B cell (primary cell): ENCODE results near the gene PIF1. TPM values are rescaled to one million over a fixed set of nuclear protein-coding genes. Genes with fewer than 3 reads are reported as not detected.
"Not testable (repeated sequence)": the region's sequence is repeated elsewhere in the genome, so short reads cannot be mapped to it uniquely, and the experiment has no call there.

ENCODE experiments used
- ATAC-seq: fragments of 200-7000 bp; cut with Tn5 transposase; one replicate; pipeline ENCODE4 v1.10.0; 2021; ENCODE audit warnings: low read depth, mild to moderate bottlenecking, moderate number of reproducible peaks, moderate library complexity
- CTCF ChIA-PET: fragments of 350-600 bp; sonication (Branson Sonifier 250); formaldehyde crosslinking; loops from one replicate; lab custom pipeline; 2021; ENCODE audit warnings: antibody characterized with exemption, inconsistent platforms; lab: Charles Lee
- POLR2A ChIA-PET: fragments of 350-600 bp; sonication (Branson Sonifier 250); formaldehyde crosslinking; loops from one replicate; lab custom pipeline; 2021; ENCODE audit warnings: antibody characterized with exemption; lab: Charles Lee
- DNase-seq: peaks from one replicate; pipeline ENCODE4 v3.0.0; 2013
- H2AFZ ChIP-seq: 2 replicates; pipeline ENCODE4 v1.6.1; 2012; ENCODE audit warnings: mild to moderate bottlenecking, low read depth, low read length; ENCODE audit not compliant: insufficient read depth, poor library complexity, severe bottlenecking
- H3K27ac ChIP-seq, 2 donors: 1 replicate in 1 of 2; 2 replicates in 1 of 2; pipeline ENCODE4 v1.5.1; 2012 to 2013; ENCODE audit warnings: low read length in 2 of 2, mild to moderate bottlenecking in 2 of 2, moderate library complexity in 1 of 2
- H3K27me3 ChIP-seq, 4 experiments: fragments of 200-600 bp in 1 of 4; sonication (generic) in 1 of 4; replicated peaks in 1 of 4; 1 replicate in 2 of 4; 2 replicates in 2 of 4; pipeline versions ENCODE4 v1.6.1 to v1.7.0; 2013 to 2016; ENCODE audit warnings: low read length in 3 of 4, mild to moderate bottlenecking in 2 of 4, mixed read lengths in 1 of 4, moderate library complexity in 1 of 4; ENCODE audit not compliant: insufficient read depth in 4 of 4, control insufficient read depth in 3 of 4; ENCODE audit errors: control extremely low read depth in 1 of 4
- H3K36me3 ChIP-seq, 2 experiments: replicated peaks in 1 of 2; 1 replicate in 1 of 2; 2 replicates in 1 of 2; pipeline versions ENCODE4 v1.6.1 to v1.7.1; 2013; ENCODE audit warnings: low read length in 1 of 2; ENCODE audit not compliant: insufficient read depth in 2 of 2, control insufficient read depth in 1 of 2; ENCODE audit errors: control extremely low read depth in 1 of 2, extremely low read depth in 1 of 2
- H3K4me1 ChIP-seq, 2 donors: fragments of 200-600 bp in 1 of 2; sonication (generic) in 1 of 2; 1 replicate in 1 of 2; 2 replicates in 1 of 2; pipeline versions ENCODE4 v1.5.1 to v1.6.1; 2013 to 2017; ENCODE audit warnings: low read length in 2 of 2; ENCODE audit not compliant: control insufficient read depth in 2 of 2, insufficient read depth in 2 of 2
- H3K4me2 ChIP-seq: replicated peaks from 2 replicates; pipeline ENCODE3; 2012; ENCODE audit warnings: mild to moderate bottlenecking, low read depth, low read length; ENCODE audit not compliant: poor library complexity, severe bottlenecking
- H3K4me3 ChIP-seq, 5 experiments: fragments of 200-600 bp in 1 of 5; sonication (generic) in 1 of 5; 1 replicate in 3 of 5; 2 replicates in 2 of 5; pipeline versions ENCODE4 v1.5.1 to v1.7.0; 2011 to 2016; ENCODE audit warnings: low read length in 4 of 5, mild to moderate bottlenecking in 4 of 5, low read depth in 2 of 5, control low read depth in 1 of 5, moderate library complexity in 1 of 5; ENCODE audit not compliant: insufficient read depth in 1 of 5; ENCODE audit errors: control extremely low read depth in 1 of 5, extremely low read depth in 1 of 5
- H3K79me2 ChIP-seq: fragments of 200-600 bp; sonication (generic); one replicate; pipeline ENCODE4 v1.6.0; 2016; ENCODE audit warnings: low read length; ENCODE audit not compliant: control insufficient read depth, insufficient read depth
- H3K9ac ChIP-seq: fragments of 200-600 bp; sonication (generic); 2 replicates; pipeline ENCODE4 v1.6.1; 2017; ENCODE audit warnings: mild to moderate bottlenecking, low read length, moderate library complexity
- H3K9me3 ChIP-seq, 3 donors: one replicate each; pipeline versions ENCODE4 v1.6.1 to v1.7.1; 2013; ENCODE audit warnings: low read length in 2 of 3; ENCODE audit not compliant: control insufficient read depth in 2 of 3, insufficient read depth in 1 of 3; ENCODE audit errors: control extremely low read depth in 1 of 3
- H4K20me1 ChIP-seq: 2 replicates; pipeline ENCODE4 v1.6.0; 2012; ENCODE audit warnings: mild to moderate bottlenecking, low read length; ENCODE audit not compliant: insufficient read depth, control insufficient read depth, poor library complexity, severe bottlenecking
- H3K27ac Mint-ChIP-seq: one replicate; pipeline ENCODE4 v1.8.0; 2021; ENCODE audit warnings: mixed read lengths
- H3K27me3 Mint-ChIP-seq: one replicate; pipeline ENCODE4 v1.8.0; 2021; ENCODE audit warnings: mixed read lengths
- H3K4me1 Mint-ChIP-seq: one replicate; pipeline ENCODE4 v1.8.0; 2021; ENCODE audit warnings: mixed read lengths
- H3K4me3 Mint-ChIP-seq: one replicate; pipeline ENCODE4 v1.8.0; 2021; ENCODE audit warnings: mixed read lengths
- H3K9me3 Mint-ChIP-seq: one replicate; pipeline ENCODE4 v1.8.0; 2022; ENCODE audit warnings: mixed read lengths; ENCODE audit not compliant: insufficient read depth
- EZH2 ChIP-seq: IDR thresholded peaks from 2 replicates; pipeline ENCODE4 v1.6.1; 2012; ENCODE audit warnings: borderline replicate concordance, low read depth, mild to moderate bottlenecking, moderate library complexity, low read length; ENCODE audit not compliant: insufficient read depth, poor library complexity, severe bottlenecking
- WGBS: methylation state at CpG from one replicate; pipeline ENCODE4 v1.1.5; 2013; ENCODE audit warnings: missing lambda C conversion rate; ENCODE audit not compliant: insufficient coverage; 5-methylcytosine and 5-hydroxymethylcytosine counted together
- intact Hi-C: fragments of 100-400 bp; cut with micrococcal nuclease; formaldehyde crosslinking; loops from one replicate; pipeline ENCODE4 v1.10.0; 2022
- polyA plus RNA-seq: library from polyadenylated mRNA; depleted of rRNA; stranded (reverse); fragments of >200 nt; gene quantifications from 2 replicates; pipeline ENCODE4 v1.2.3, GENCODE V29; 2012
- total RNA-seq, 2 donors: library from RNA; stranded (reverse); fragments of 120-200 nt in 1 of 2; gene quantifications; 1 replicate in 1 of 2; 2 replicates in 1 of 2; pipeline versions ENCODE4 v1.2.3 to v1.2.4, GENCODE V29; 2013 to 2022
- TF ChIP-seq, protein P1 (sequence below): fragments of 200-600 bp; IDR thresholded peaks from one replicate; pipeline ENCODE4 v1.8.0; 2022; ENCODE audit warnings: antibody characterized with exemption, mild to moderate bottlenecking

Gene PIF1
- total and polyA plus RNA-seq, 2 donors (not counting 1 experiment from before 2014, with no cell fraction given): 2.0 to 6.2 TPM

DNA sequence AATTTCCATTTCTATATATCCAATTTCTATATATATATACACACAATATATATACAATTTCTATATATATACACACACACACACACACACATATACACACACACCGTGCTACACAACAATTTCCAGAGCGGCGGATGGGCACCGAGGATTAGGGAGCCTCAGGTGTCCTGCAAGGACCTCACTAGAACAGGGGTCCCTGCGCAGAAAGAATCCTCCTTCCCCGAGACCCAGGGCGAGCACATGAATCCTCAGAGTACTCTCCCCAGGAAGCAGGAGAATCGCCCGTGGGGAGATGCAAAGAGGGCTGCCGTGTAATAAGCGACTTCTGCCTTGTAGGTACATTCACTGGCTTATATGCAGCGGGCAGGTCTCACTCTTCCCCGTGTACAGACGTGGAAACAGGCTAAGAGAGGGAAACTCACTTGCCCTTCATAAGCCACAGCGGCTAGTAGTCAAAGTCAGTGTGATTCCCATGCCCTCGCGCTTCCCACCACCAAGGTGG, 467 bp downstream of the PIF1 start:
- Histone ChIP-seq H3K4me1 (peaks cover 22 to 33% of the 10 kb centered on the region in 2 donors), H4K20me1 (no peaks in the 10 kb centered on the region), H3K27ac (no peak overlapping the region), H3K4me3 (peak overlapping the region; percentile 42 to 69 (median 56)), H2AFZ (peak overlapping the region; percentile 76), H3K36me3 (no peaks in the 10 kb centered on the region), H3K4me2 (peak overlapping the region; percentile 82), H3K9me3 (no peaks in the 10 kb centered on the region), H3K9ac (peak overlapping the region; percentile 63), H3K27me3 (peaks cover 0 to 14% (median 2%) of the 10 kb centered on the region in 4 experiments), H3K79me2 (peaks cover 5% of the 10 kb centered on the region)
- POLR2A ChIA-PET: interaction anchor here (0.7 to 1.0 kb wide), 3 partner anchors 16 to 732 kb away, joined by 3 to 13 read pairs (median 4); partner anchors contain the start of gene CIAO2A
- H3K9me3 Mint-ChIP-seq: no peaks in the 10 kb centered on the region
- TF ChIP-seq, protein P1, sequence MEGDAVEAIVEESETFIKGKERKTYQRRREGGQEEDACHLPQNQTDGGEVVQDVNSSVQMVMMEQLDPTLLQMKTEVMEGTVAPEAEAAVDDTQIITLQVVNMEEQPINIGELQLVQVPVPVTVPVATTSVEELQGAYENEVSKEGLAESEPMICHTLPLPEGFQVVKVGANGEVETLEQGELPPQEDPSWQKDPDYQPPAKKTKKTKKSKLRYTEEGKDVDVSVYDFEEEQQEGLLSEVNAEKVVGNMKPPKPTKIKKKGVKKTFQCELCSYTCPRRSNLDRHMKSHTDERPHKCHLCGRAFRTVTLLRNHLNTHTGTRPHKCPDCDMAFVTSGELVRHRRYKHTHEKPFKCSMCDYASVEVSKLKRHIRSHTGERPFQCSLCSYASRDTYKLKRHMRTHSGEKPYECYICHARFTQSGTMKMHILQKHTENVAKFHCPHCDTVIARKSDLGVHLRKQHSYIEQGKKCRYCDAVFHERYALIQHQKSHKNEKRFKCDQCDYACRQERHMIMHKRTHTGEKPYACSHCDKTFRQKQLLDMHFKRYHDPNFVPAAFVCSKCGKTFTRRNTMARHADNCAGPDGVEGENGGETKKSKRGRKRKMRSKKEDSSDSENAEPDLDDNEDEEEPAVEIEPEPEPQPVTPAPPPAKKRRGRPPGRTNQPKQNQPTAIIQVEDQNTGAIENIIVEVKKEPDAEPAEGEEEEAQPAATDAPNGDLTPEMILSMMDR: no peak
- TF ChIP-seq EZH2: no peak
- 0% methylated on average over 10 of the region's 17 CpGs for WGBS
- CTCF ChIA-PET: interaction anchor here (0.7 to 2.3 kb wide), 5 partner anchors 10 to 731 kb away, joined by 3 to 17 read pairs (median 7); partner anchors contain the start of genes CIAO2A and PLEKHO2
- peak overlapping the region; percentile 91 for H3K4me3 Mint-ChIP-seq
- no peak for DNase-seq
- no peak for ATAC-seq
- peak overlapping the region; percentile 89 for H3K27ac Mint-ChIP-seq
- no peaks in the 10 kb centered on the region for H3K27me3 Mint-ChIP-seq
- H3K4me1 Mint-ChIP-seq: peaks cover 31% of the 10 kb centered on the region
- intact Hi-C loops: loop anchor here (1.0 to 5.0 kb wide), 4 partner anchors 10 to 167 kb away; partner anchors contain the start of gene PLEKHO2

DNA sequence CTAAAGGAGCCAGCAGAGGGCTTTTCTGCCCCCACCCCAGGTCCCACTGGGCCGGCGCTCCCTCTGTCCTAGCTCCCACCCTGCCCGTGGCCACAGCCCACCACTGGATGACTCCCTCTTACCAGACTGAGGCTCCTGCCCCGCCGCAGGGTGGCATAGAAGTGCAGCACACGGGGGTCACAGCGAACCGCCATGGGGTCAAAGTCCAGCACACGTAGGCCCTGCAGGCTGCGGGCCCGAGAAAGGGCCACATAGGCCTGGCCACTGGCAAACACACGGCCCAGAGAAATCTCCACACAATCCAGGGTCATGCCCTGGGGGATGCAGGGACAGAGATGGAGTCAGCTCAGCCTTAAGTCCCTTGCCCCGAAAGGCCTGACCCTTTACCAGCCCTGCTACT, 9.0 kb downstream of the PIF1 start:
- no peaks in the 10 kb centered on the region for H3K9me3 ChIP-seq
- no peak overlapping the region for H3K4me3 ChIP-seq
- H3K4me1 ChIP-seq: peaks cover 0 to 5% of the 10 kb centered on the region in 2 donors
- ChIA-PET CTCF (interaction anchor here (1.2 to 11.3 kb wide), 3 partner anchors 10 to 130 kb away, joined by 4 to 236 read pairs (median 8); no protein-coding TSS in a partner anchor), POLR2A (no interaction called here)
- DNase-seq (no peak), ATAC-seq (no peak)
- H3K4me2 ChIP-seq: no peak overlapping the region
- no peaks in the 10 kb centered on the region for H3K27me3 Mint-ChIP-seq
- no peaks in the 10 kb centered on the region for H3K79me2 ChIP-seq
- H3K4me1 Mint-ChIP-seq: peaks cover 9% of the 10 kb centered on the region
- H3K27me3 ChIP-seq: no peaks in the 10 kb centered on the region
- H4K20me1 ChIP-seq: no peaks in the 10 kb centered on the region
- H3K27ac ChIP-seq: no peak overlapping the region
- WGBS: 97% methylated on average over 13 of the region's 13 CpGs
- H3K9ac ChIP-seq: no peak overlapping the region
- H3K9me3 Mint-ChIP-seq: no peaks in the 10 kb centered on the region
- TF ChIP-seq, protein P1: no peak
- no peak for TF ChIP-seq EZH2
- no peak overlapping the region for H2AFZ ChIP-seq
- H3K4me3 Mint-ChIP-seq: no peak overlapping the region
- intact Hi-C loops: no loop called here
- no peaks in the 10 kb centered on the region for H3K36me3 ChIP-seq
- H3K27ac Mint-ChIP-seq: no peak overlapping the region

DNA sequence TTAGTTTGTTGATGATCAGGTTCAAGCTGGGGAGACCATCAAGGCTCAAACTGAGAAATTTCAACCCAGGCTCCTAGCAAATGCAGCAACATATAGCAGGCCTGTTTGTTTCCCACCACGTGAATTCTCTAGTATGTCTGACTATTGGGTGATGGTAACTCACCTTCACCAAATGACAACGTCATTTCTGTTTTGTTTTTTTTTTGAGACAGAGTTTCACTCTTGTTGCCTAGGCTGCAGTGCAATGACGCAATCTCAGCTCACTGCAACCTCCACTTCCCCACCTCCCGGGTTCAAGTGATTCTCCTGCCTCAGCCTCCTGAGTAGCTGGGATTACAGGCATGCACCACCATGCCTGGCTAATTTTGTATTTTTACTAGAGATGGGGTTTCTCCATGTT, 10.5 kb downstream of the PIF1 start:
- H3K9me3 ChIP-seq, intact Hi-C loops, H3K4me3 Mint-ChIP-seq, ATAC-seq, H3K9ac ChIP-seq, H3K27ac Mint-ChIP-seq, DNase-seq, H3K36me3 ChIP-seq, H2AFZ ChIP-seq, H3K27me3 ChIP-seq, H3K4me3 ChIP-seq, H3K9me3 Mint-ChIP-seq, H3K4me2 ChIP-seq, H3K4me1 Mint-ChIP-seq, H3K27ac ChIP-seq, H3K79me2 ChIP-seq, H3K4me1 ChIP-seq, H4K20me1 ChIP-seq, H3K27me3 Mint-ChIP-seq: not testable (repeated sequence)
- POLR2A ChIA-PET: interaction anchor here (0.8 kb wide), 1 partner anchor 29 kb away, joined by 3 read pairs; no protein-coding TSS in a partner anchor
- WGBS: no CpG with 5 or more reads among the region's 4 CpGs
- CTCF ChIA-PET: interaction anchor here (0.5 to 11.3 kb wide), 9 partner anchors 8 to 304 kb away, joined by 4 to 236 read pairs (median 6); no protein-coding TSS in a partner anchor
